ENCODE data around the gene CPEB4. TPM values are rescaled to one million over a fixed set of nuclear protein-coding genes. Genes with fewer than 3 reads are reported as not detected.

Gene CPEB4
- total RNA-seq, 1 experiment from 2014 or later: 15.4 TPM

GRCh38 chr5:173935396-173935795 lies 47.2 kb downstream of the CPEB4 start:
- no peaks in the 10 kb centered on the region for H3K9me2 ChIP-seq (ENCODE audit: insufficient read depth)
- ChIA-PET CTCF (no interaction called here), POLR2A (ENCODE audit: unreplicated experiment) (no interaction called here)
- no peak for DNase-seq
- no peaks in the 10 kb centered on the region for H3K27me3 ChIP-seq (ENCODE audit: insufficient read depth, low read depth)
- BruUV-seq (replicated peaks): no TSS peak
- 0 out of 2 replicates have a peak, but pooled peaks cover 4% of the 10 kb centered on the region for H3K36me3 ChIP-seq (ENCODE audit: low read depth)
- H3K4me2 ChIP-seq: no peak overlapping the region
- TF ChIP-seq, protein P1, sequence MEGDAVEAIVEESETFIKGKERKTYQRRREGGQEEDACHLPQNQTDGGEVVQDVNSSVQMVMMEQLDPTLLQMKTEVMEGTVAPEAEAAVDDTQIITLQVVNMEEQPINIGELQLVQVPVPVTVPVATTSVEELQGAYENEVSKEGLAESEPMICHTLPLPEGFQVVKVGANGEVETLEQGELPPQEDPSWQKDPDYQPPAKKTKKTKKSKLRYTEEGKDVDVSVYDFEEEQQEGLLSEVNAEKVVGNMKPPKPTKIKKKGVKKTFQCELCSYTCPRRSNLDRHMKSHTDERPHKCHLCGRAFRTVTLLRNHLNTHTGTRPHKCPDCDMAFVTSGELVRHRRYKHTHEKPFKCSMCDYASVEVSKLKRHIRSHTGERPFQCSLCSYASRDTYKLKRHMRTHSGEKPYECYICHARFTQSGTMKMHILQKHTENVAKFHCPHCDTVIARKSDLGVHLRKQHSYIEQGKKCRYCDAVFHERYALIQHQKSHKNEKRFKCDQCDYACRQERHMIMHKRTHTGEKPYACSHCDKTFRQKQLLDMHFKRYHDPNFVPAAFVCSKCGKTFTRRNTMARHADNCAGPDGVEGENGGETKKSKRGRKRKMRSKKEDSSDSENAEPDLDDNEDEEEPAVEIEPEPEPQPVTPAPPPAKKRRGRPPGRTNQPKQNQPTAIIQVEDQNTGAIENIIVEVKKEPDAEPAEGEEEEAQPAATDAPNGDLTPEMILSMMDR (conservative IDR thresholded peaks at IDR 0.05): no peak
- no peak for TF ChIP-seq EZH2 (IDR thresholded peaks at IDR 0.05; ENCODE audit: low read depth)
- no peaks in the 10 kb centered on the region; the same call in 1 of the 2 replicates for H3F3A ChIP-seq (ENCODE audit: insufficient read depth, low read depth)
- no peaks in the 10 kb centered on the region for H3K4me1 ChIP-seq (replicated peaks; ENCODE audit: insufficient read depth)
- no peak overlapping the region for H3K4me3 ChIP-seq
- H4K20me1 ChIP-seq (ENCODE audit: insufficient read depth): no peaks in the 10 kb centered on the region
- no peaks in the 10 kb centered on the region for H3K79me2 ChIP-seq (ENCODE audit: low read depth)
- H2AFZ ChIP-seq: no peak overlapping the region
- intact Hi-C loops (cut with micrococcal nuclease; ENCODE audit: unreplicated experiment): no loop called here
- no peak overlapping the region for H3K27ac ChIP-seq
- H3K9me3 ChIP-seq (ENCODE audit: insufficient read depth, low read depth): no peaks in the 10 kb centered on the region

- DNase-seq: no peak
- Histone ChIP-seq H3K79me2 (ENCODE audit: low read depth) (no peaks in the 10 kb centered on the region), H3F3A (ENCODE audit: insufficient read depth, low read depth) (no peaks in the 10 kb centered on the region), H3K9me2 (ENCODE audit: insufficient read depth) (no peaks in the 10 kb centered on the region), H4K20me1 (ENCODE audit: insufficient read depth) (no peaks in the 10 kb centered on the region), H3K4me1 (replicated peaks; ENCODE audit: insufficient read depth) (peaks cover 14% of the 10 kb centered on the region; the same call in 1 of the 2 replicates), H3K4me2 (no peak overlapping the region), H2AFZ (no peak overlapping the region), H3K9me3 (ENCODE audit: insufficient read depth, low read depth) (no peaks in the 10 kb centered on the region), H3K36me3 (ENCODE audit: low read depth) (no peaks in the 10 kb centered on the region), H3K4me3 (no peak overlapping the region), H3K27ac (no peak overlapping the region), H3K27me3 (ENCODE audit: insufficient read depth, low read depth) (no peaks in the 10 kb centered on the region)
- ChIA-PET CTCF (no interaction called here), POLR2A (ENCODE audit: unreplicated experiment) (no interaction called here)
- no TSS peak for BruUV-seq (replicated peaks)
- TF ChIP-seq EZH2 (IDR thresholded peaks at IDR 0.05; ENCODE audit: low read depth): no peak
- TF ChIP-seq, protein P1 (conservative IDR thresholded peaks at IDR 0.05): no peak
- intact Hi-C loops (cut with micrococcal nuclease; ENCODE audit: unreplicated experiment): no loop called here
Measured at GRCh38 chr5:173940269-173940668, 52.1 kb downstream of the CPEB4 start.

- no peak overlapping the region for H3K4me3 ChIP-seq
- H3K27me3 ChIP-seq (ENCODE audit: insufficient read depth, low read depth): no peaks in the 10 kb centered on the region
- H2AFZ ChIP-seq: no peak overlapping the region
- intact Hi-C loops (cut with micrococcal nuclease; ENCODE audit: unreplicated experiment): no loop called here
- no TSS peak for BruUV-seq (replicated peaks)
- H3F3A ChIP-seq (ENCODE audit: insufficient read depth, low read depth): no peaks in the 10 kb centered on the region
- H3K4me2 ChIP-seq: no peak overlapping the region
- TF ChIP-seq, protein P1 (conservative IDR thresholded peaks at IDR 0.05): no peak
- TF ChIP-seq EZH2 (IDR thresholded peaks at IDR 0.05; ENCODE audit: low read depth): no peak
- H3K36me3 ChIP-seq (ENCODE audit: low read depth): no peaks in the 10 kb centered on the region
- POLR2A ChIA-PET (ENCODE audit: unreplicated experiment): interaction anchor here (0.5 kb wide), 1 partner anchor 237 kb away, joined by 5 read pairs; no protein-coding TSS in a partner anchor
- no peak overlapping the region for H3K27ac ChIP-seq
- H3K79me2 ChIP-seq (ENCODE audit: low read depth): no peaks in the 10 kb centered on the region
- H3K4me1 ChIP-seq (replicated peaks; ENCODE audit: insufficient read depth): peaks cover 14% of the 10 kb centered on the region; the same call in 1 of the 2 replicates
- DNase-seq: no peak
- CTCF ChIA-PET: interaction anchor here (0.6 kb wide), 1 partner anchor 378 kb away, joined by 3 read pairs; no protein-coding TSS in a partner anchor
- no peaks in the 10 kb centered on the region for H3K9me3 ChIP-seq (ENCODE audit: insufficient read depth, low read depth)
- H3K9me2 ChIP-seq (ENCODE audit: insufficient read depth): no peaks in the 10 kb centered on the region
- H4K20me1 ChIP-seq (ENCODE audit: insufficient read depth): no peaks in the 10 kb centered on the region
Measured at GRCh38 chr5:173941102-173941501, 53.0 kb downstream of the CPEB4 start.

Measured in PC-9 (cell line).